GM12864 (cell line): ENCODE measurements around the gene ZNF432.

Experiments used
- DNase-seq: peaks from one replicate; pipeline ENCODE4 v3.0.0-alpha.2; 2011; ENCODE audit warnings: low read depth
- H3K4me3 ChIP-seq: 2 replicates; pipeline ENCODE4 v1.5.1; 2011; ENCODE audit warnings: mild to moderate bottlenecking, low read depth, low read length, control low read depth
- CTCF ChIP-seq: IDR thresholded peaks from 2 replicates; pipeline ENCODE4 v1.5.1; 2011; ENCODE audit warnings: low read depth, mild to moderate bottlenecking, moderate library complexity, low read length, control low read depth, inconsistent platforms; ENCODE audit errors: missing control alignments

The ZNF432 gene

GRCh38 chr19:52007451-52007805, 41.2 kb downstream of the ZNF432 start:
- peak overlapping the region; percentile 87 for H3K4me3 ChIP-seq
- no peak for TF ChIP-seq CTCF
- DNase-seq, result no peak

- DNase-seq, result no peak
- TF ChIP-seq CTCF, result no peak
- H3K4me3 ChIP-seq, result no peak overlapping the region
Observed at GRCh38 chr19:51994048-51994644, 54.5 kb downstream of the ZNF432 start.

- DNase-seq, result no peak
- no peak overlapping the region for H3K4me3 ChIP-seq
Observed at GRCh38 chr19:51993422-51993821, 55.2 kb downstream of the ZNF432 start.

GRCh38 chr19:51986309-51987291, 62.0 kb downstream of the ZNF432 start, which contains the start of gene ZNF350:
TSS of gene ZNF350 (minus strand) at chr19:51986840. CDS start at chr19:51974360, 12,480 bp downstream.
- peak; percentile 93 for DNase-seq
- no peak for TF ChIP-seq CTCF
- H3K4me3 ChIP-seq, result peak within 1 kb of the TSS; percentile 60

More at GRCh38 chr19:51993422-51993821, 55.2 kb downstream of the ZNF432 start:
- TF ChIP-seq CTCF, result no peak

- DNase-seq, result no peak
- no peak overlapping the region for H3K4me3 ChIP-seq
- no peak for TF ChIP-seq CTCF
Observed at GRCh38 chr19:51983361-51983760, 65.3 kb downstream of the ZNF432 start.
